A549 treated with ZK216348 at 1 μM for 4 hours (cell line): ENCODE data around the gene ZSCAN21. TPM values are rescaled to one million over a fixed set of nuclear protein-coding genes. Genes with fewer than 3 reads are reported as not detected.

Experiments used
- total RNA-seq: library from RNA; stranded (reverse); fragments of 200-300 nt; extraction: Qiagen RNA extraction; gene quantifications from 5 replicates; pipeline ENCODE4 v1.2.3, GENCODE V29; 2022; ENCODE audit warnings: low read depth

ZSCAN21 gene
- 8.3 to 11.5 TPM (median 10.0 TPM) in 5 replicates for total RNA-seq

GRCh38 chr7:100049441-100050291 lies at the start of gene ZSCAN21:
ZSCAN21 (plus strand) TSS chr7:100049774; CDS start chr7:100057007, 7,233 bp downstream.

DNA sequence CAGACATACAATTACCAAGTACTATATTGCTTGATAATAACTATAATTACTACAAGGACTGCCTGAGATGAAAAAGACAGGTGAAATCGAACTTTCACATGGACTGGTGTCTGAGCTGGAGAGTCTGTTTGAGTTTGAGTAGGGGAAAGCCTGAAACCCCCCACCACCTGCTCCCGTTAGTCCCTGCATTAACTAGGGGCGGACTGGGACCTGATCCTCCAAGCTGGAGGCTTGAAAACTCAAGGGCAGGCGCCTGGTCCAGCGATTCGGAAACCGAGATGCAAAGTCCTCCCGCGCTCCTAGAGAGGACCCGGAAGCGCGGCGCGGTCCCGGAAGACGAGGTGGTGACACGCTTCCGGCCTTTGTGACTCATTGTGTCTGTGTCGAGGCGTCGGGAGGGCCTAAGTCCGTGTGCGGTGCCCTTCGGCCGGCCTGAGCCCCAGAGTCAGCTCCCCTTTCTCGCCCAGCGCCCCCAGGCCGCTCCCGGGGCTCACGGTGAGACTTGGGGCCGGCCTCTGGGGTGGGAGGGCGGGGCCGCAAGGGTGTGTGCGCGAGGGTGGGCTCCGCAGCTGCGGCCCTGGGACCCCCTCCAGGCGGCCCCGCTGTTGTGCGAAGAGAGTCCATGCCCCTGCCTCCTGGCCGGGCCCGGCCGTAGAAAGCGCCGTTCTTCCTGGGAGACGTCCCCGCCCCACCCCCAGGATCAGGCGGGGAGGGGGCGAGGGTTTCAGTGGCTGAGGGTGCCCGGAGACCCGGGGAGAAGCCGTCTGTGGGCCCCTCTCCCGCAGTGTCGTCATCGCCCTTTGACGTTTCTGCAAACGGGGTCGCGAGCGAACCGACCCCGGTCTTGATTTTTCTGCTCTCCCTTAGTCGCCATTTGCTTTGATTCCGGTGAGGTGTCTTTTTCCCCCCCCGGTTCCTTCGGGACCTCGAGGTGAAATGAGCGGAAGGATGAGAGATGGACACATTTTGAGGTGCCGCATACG lies 34.1 kb upstream of the ZSCAN21 start, which contains the start of gene ZKSCAN1:
Gene ZKSCAN1, plus strand, starts transcription at position 365 of the 983 bp plus-strand sequence. CDS start 7,911 bp downstream, outside the sequence.

GRCh38 chr7:100081535-100082102 lies 32.0 kb downstream of the ZSCAN21 start, which contains the start of gene ZNF3:
ZNF3 (minus strand) TSS chr7:100081723; CDS start chr7:100077357, 4,366 bp downstream.

DNA sequence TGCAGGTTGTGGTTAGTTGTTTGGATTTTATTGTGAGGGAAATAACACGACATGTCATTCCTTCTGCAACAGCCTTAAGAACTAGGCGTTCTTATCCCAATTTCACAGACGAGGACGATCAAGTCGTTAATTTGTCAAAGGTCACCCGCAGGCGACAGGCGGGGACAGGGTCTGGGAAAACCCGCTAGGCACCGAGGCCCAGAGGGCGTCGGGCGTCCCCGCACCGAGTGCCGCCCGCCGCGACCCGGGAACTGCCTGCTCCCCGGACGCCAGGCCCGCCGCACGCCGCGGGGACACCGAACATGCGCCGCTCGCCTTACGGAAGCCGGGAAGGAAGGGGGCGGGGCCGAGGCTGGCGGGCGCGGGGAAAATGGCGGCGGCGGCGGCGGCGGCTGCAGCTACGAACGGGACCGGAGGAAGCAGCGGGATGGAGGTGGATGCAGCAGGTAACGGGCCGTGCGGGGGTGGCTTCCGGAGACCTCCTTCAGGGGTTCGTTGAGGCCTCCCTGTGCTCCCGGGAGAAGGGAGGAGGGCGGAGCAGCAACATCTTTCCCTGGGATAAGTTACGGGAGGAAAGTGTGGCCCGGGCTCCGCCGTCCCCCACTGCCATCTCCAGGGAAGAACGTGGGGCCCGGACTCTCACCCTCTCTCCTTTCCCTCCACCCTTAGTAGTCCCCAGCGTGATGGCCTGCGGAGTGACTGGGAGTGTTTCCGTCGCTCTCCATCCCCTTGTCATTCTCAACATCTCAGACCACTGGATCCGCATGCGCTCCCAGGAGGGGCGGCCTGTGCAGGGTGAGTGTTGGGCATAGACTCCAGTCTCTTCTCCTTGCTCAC lies 39.3 kb downstream of the ZSCAN21 start, which contains the start of gene COPS6:
Gene COPS6, plus strand, starts transcription at position 349 of the 837 bp plus-strand sequence. Its CDS starts 22 bp downstream, at position 371.

DNA sequence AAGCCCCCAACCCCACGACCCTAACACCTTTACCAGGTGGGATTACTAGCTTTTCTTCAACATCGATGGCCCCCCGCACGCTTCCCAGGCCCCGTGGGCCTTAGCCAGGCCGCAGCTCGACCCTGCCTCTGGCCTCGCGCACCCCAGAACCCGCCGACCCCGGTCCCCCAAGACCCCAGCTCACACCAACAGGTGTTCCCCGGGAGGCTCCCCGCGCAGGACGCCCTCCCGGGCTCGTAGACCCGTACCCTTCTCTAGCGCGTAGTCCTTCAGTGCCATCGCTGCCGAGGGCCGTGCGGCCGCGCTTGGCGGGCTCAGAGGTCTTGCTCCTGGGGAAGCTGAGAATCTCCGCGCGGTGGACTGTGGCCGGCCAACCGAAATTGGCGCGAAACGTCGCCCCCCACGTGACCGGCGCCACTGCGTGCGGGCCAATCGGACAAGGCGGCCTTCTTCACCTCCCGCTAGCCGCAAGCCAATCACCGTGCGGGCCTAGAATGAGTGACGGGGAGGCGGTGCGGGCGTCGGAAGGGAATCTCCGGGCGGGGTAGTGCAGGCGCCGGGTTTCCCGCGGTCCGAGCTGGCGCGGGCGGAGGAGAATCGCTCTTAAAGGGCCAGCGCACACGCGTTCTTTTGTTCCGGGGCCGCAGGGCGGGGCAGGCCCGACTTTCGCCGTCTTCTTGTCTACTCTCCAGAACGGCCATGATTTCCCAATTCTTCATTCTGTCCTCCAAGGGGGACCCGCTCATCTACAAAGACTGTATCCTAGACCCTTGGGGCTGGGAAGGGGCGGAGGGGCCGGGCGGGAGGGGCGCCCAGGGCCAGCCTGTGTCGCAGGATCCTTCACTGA lies 51.7 kb downstream of the ZSCAN21 start, which contains the start of the genes AP4M1 and MCM7:
Gene AP4M1, plus strand, starts transcription at position 628 of the 847 bp plus-strand sequence. Its CDS starts 72 bp downstream, at position 700.
Gene MCM7, minus strand, starts transcription at position 382 of the 847 bp plus-strand sequence. Its CDS starts 103 bp downstream, at position 279.

Other genes with a start within 250 kb of the ZSCAN21 start
- gene CYP3A43, start 221.8 kb upstream of the ZSCAN21 start, total RNA-seq: not detected in 5 replicates
- gene OR2AE1, start 172.7 kb upstream of the ZSCAN21 start, total RNA-seq: not detected in 5 replicates
- gene TRIM4, start 130.2 kb upstream of the ZSCAN21 start, total RNA-seq: 23.0 to 34.7 TPM (median 27.0 TPM) in 5 replicates
- not detected in 5 replicates for gene GJC3, start 120.2 kb upstream of the ZSCAN21 start, total RNA-seq
- gene AZGP1, start 73.7 kb upstream of the ZSCAN21 start, total RNA-seq: 0.31 TPM in 1 of 5 replicates, not detected in the others
- gene ZKSCAN1, start 34.2 kb upstream of the ZSCAN21 start, total RNA-seq: 5.8 to 11.6 TPM (median 8.9 TPM) in 5 replicates
- gene ZNF3, start 31.9 kb downstream of the ZSCAN21 start, total RNA-seq: 17.2 to 21.9 TPM (median 20.4 TPM) in 5 replicates
- gene COPS6, start 39.2 kb downstream of the ZSCAN21 start, total RNA-seq: 143 to 198 TPM (median 176 TPM) in 5 replicates
- gene MCM7, start 51.6 kb downstream of the ZSCAN21 start, total RNA-seq: 205 to 248 TPM (median 245 TPM) in 5 replicates
- 12.8 to 17.5 TPM (median 16.1 TPM) in 5 replicates for gene AP4M1, start 51.9 kb downstream of the ZSCAN21 start, total RNA-seq
- gene TAF6, start 69.6 kb downstream of the ZSCAN21 start, total RNA-seq: 57.0 to 69.0 TPM (median 65.2 TPM) in 5 replicates
- gene CNPY4, start 69.9 kb downstream of the ZSCAN21 start, total RNA-seq: 10.6 to 13.4 TPM (median 11.9 TPM) in 5 replicates
- gene MBLAC1, start 77.2 kb downstream of the ZSCAN21 start, total RNA-seq: 2.8 to 3.5 TPM (median 3.0 TPM) in 5 replicates
- 133 to 186 TPM (median 171 TPM) in 5 replicates for gene LAMTOR4, start 99.1 kb downstream of the ZSCAN21 start, total RNA-seq
- 8.3 to 14.8 TPM (median 12.9 TPM) in 5 replicates for gene TRAPPC14, start 108.9 kb downstream of the ZSCAN21 start, total RNA-seq
- gene GAL3ST4, start 118.8 kb downstream of the ZSCAN21 start, total RNA-seq: 0.14 to 0.27 TPM in 2 of 5 replicates, not detected in the others
- 0.37 to 1.0 TPM (median 0.92 TPM) in 5 replicates for gene GPC2, start 127.6 kb downstream of the ZSCAN21 start, total RNA-seq
- 0.06 to 0.40 TPM (median 0.21 TPM) in 5 replicates for gene STAG3, start 128.1 kb downstream of the ZSCAN21 start, total RNA-seq
- gene PVRIG, start 170.2 kb downstream of the ZSCAN21 start, total RNA-seq: not detected in 5 replicates